ENCODE data around the gene ITM2C.

The ITM2C gene

GRCh38 chr2:230872151-230872967 is 7.6 kb downstream of the ITM2C start:
- peaks cover 20 to 49% of the 10 kb centered on the region in 2 donors for H3K4me1 ChIP-seq (ENCODE audit: control insufficient read depth in 1 of 2, insufficient read depth in 2 of 2, low read length in 2 of 2)
- H3K9me3 ChIP-seq (ENCODE audit: control insufficient read depth in 1 of 2, low read length in 2 of 2): no peaks in the 10 kb centered on the region
- H3K27ac ChIP-seq (ENCODE audit: low read depth, low read length): no peak overlapping the region

GRCh38 chr2:230872968-230873660 is 8.4 kb downstream of the ITM2C start:
- Histone ChIP-seq H3K27ac (ENCODE audit: low read depth, low read length) (no peak overlapping the region), H3K9me3 (ENCODE audit: control insufficient read depth in 1 of 2, low read length in 2 of 2) (no peaks in the 10 kb centered on the region), H3K36me3 (ENCODE audit: control insufficient read depth in 1 of 2, insufficient read depth in 2 of 2, low read length in 2 of 2) (peaks cover 0 to 16% of the 10 kb centered on the region in 2 donors), H3K4me1 (ENCODE audit: control insufficient read depth in 1 of 2, insufficient read depth in 2 of 2, low read length in 2 of 2) (peaks cover 20 to 49% of the 10 kb centered on the region in 2 donors), H3K9ac (ENCODE audit: low read depth in 1 of 2, low read length in 2 of 2) (no peak overlapping the region), H3K27me3 (ENCODE audit: control insufficient read depth in 1 of 2, insufficient read depth in 2 of 2, low read length in 2 of 2) (no peaks in the 10 kb centered on the region), H3K4me3 (ENCODE audit: low read depth in 1 of 2, low read length in 2 of 2) (no peak overlapping the region)

More at GRCh38 chr2:230872151-230872967, 7.6 kb downstream of the ITM2C start:
- no peak overlapping the region for H3K9ac ChIP-seq (ENCODE audit: low read depth in 1 of 2, low read length in 2 of 2)
- H3K4me3 ChIP-seq (ENCODE audit: low read depth in 1 of 2, low read length in 2 of 2): no peak overlapping the region
- peaks cover 0 to 13% of the 10 kb centered on the region in 2 donors for H3K36me3 ChIP-seq (ENCODE audit: control insufficient read depth in 1 of 2, insufficient read depth in 2 of 2, low read length in 2 of 2)
- no peaks in the 10 kb centered on the region for H3K27me3 ChIP-seq (ENCODE audit: control insufficient read depth in 1 of 2, insufficient read depth in 2 of 2, low read length in 2 of 2)

GRCh38 chr2:230873661-230874401 is 9.1 kb downstream of the ITM2C start:
- H3K9ac ChIP-seq (ENCODE audit: low read depth in 1 of 2, low read length in 2 of 2): no peak overlapping the region
- H3K27ac ChIP-seq (ENCODE audit: low read depth, low read length): no peak overlapping the region
- peaks cover 0 to 16% of the 10 kb centered on the region in 2 donors for H3K36me3 ChIP-seq (ENCODE audit: control insufficient read depth in 1 of 2, insufficient read depth in 2 of 2, low read length in 2 of 2)
- H3K27me3 ChIP-seq (ENCODE audit: control insufficient read depth in 1 of 2, insufficient read depth in 2 of 2, low read length in 2 of 2): no peaks in the 10 kb centered on the region
- H3K4me3 ChIP-seq (ENCODE audit: low read depth in 1 of 2, low read length in 2 of 2): no peak overlapping the region
- no peaks in the 10 kb centered on the region for H3K9me3 ChIP-seq (ENCODE audit: control insufficient read depth in 1 of 2, low read length in 2 of 2)
- H3K4me1 ChIP-seq (ENCODE audit: control insufficient read depth in 1 of 2, insufficient read depth in 2 of 2, low read length in 2 of 2): peaks cover 20 to 46% of the 10 kb centered on the region in 2 donors

- Histone ChIP-seq H3K27ac (ENCODE audit: low read depth, low read length) (no peak overlapping the region), H3K4me1 (ENCODE audit: control insufficient read depth in 1 of 2, insufficient read depth in 2 of 2, low read length in 2 of 2) (peaks cover 26 to 44% of the 10 kb centered on the region in 2 donors), H3K9me3 (ENCODE audit: control insufficient read depth in 1 of 2, low read length in 2 of 2) (no peaks in the 10 kb centered on the region), H3K36me3 (ENCODE audit: control insufficient read depth in 1 of 2, insufficient read depth in 2 of 2, low read length in 2 of 2) (peaks cover 0 to 16% of the 10 kb centered on the region in 2 donors), H3K9ac (ENCODE audit: low read depth in 1 of 2, low read length in 2 of 2) (no peak overlapping the region), H3K27me3 (ENCODE audit: control insufficient read depth in 1 of 2, insufficient read depth in 2 of 2, low read length in 2 of 2) (no peaks in the 10 kb centered on the region), H3K4me3 (ENCODE audit: low read depth in 1 of 2, low read length in 2 of 2) (no peak overlapping the region)
Observed at GRCh38 chr2:230874456-230874855, 9.7 kb downstream of the ITM2C start.

- Histone ChIP-seq H3K4me3 (ENCODE audit: low read depth in 1 of 2, low read length in 2 of 2) (no peak overlapping the region), H3K27ac (ENCODE audit: low read depth, low read length) (no peak overlapping the region), H3K9me3 (ENCODE audit: control insufficient read depth in 1 of 2, low read length in 2 of 2) (no peaks in the 10 kb centered on the region), H3K27me3 (ENCODE audit: control insufficient read depth in 1 of 2, insufficient read depth in 2 of 2, low read length in 2 of 2) (no peaks in the 10 kb centered on the region), H3K9ac (ENCODE audit: low read depth in 1 of 2, low read length in 2 of 2) (no peak overlapping the region), H3K36me3 (ENCODE audit: control insufficient read depth in 1 of 2, insufficient read depth in 2 of 2, low read length in 2 of 2) (peaks cover 0 to 16% of the 10 kb centered on the region in 2 donors), H3K4me1 (ENCODE audit: control insufficient read depth in 1 of 2, insufficient read depth in 2 of 2, low read length in 2 of 2) (peaks cover 30 to 44% of the 10 kb centered on the region in 2 donors)
Observed at GRCh38 chr2:230874876-230875275, 10.1 kb downstream of the ITM2C start.

- Histone ChIP-seq H3K27ac (ENCODE audit: low read depth, low read length) (no peak overlapping the region), H3K4me3 (ENCODE audit: low read depth in 1 of 2, low read length in 2 of 2) (no peak overlapping the region), H3K9ac (ENCODE audit: low read depth in 1 of 2, low read length in 2 of 2) (no peak overlapping the region), H3K9me3 (ENCODE audit: control insufficient read depth in 1 of 2, low read length in 2 of 2) (no peaks in the 10 kb centered on the region), H3K27me3 (ENCODE audit: control insufficient read depth in 1 of 2, insufficient read depth in 2 of 2, low read length in 2 of 2) (no peaks in the 10 kb centered on the region), H3K36me3 (ENCODE audit: control insufficient read depth in 1 of 2, insufficient read depth in 2 of 2, low read length in 2 of 2) (peaks cover 0 to 16% of the 10 kb centered on the region in 2 donors), H3K4me1 (ENCODE audit: control insufficient read depth in 1 of 2, insufficient read depth in 2 of 2, low read length in 2 of 2) (peaks cover 23 to 38% of the 10 kb centered on the region in 2 donors)
Observed at GRCh38 chr2:230875347-230876315, 10.9 kb downstream of the ITM2C start.

- H3K4me3 ChIP-seq (ENCODE audit: low read depth in 1 of 2, low read length in 2 of 2): no peak overlapping the region
- no peaks in the 10 kb centered on the region for H3K9me3 ChIP-seq (ENCODE audit: control insufficient read depth in 1 of 2, low read length in 2 of 2)
- peaks cover 0 to 16% of the 10 kb centered on the region in 2 donors for H3K36me3 ChIP-seq (ENCODE audit: control insufficient read depth in 1 of 2, insufficient read depth in 2 of 2, low read length in 2 of 2)
- H3K27me3 ChIP-seq (ENCODE audit: control insufficient read depth in 1 of 2, insufficient read depth in 2 of 2, low read length in 2 of 2): no peaks in the 10 kb centered on the region
- H3K27ac ChIP-seq (ENCODE audit: low read depth, low read length): no peak overlapping the region
- no peak overlapping the region for H3K9ac ChIP-seq (ENCODE audit: low read depth in 1 of 2, low read length in 2 of 2)
- peaks cover 11 to 25% of the 10 kb centered on the region in 2 donors for H3K4me1 ChIP-seq (ENCODE audit: control insufficient read depth in 1 of 2, insufficient read depth in 2 of 2, low read length in 2 of 2)
Observed at GRCh38 chr2:230877116-230877758, 12.5 kb downstream of the ITM2C start.

GRCh38 chr2:230877759-230878598 is 13.2 kb downstream of the ITM2C start:
- Histone ChIP-seq H3K27ac (ENCODE audit: low read depth, low read length) (no peak overlapping the region), H3K36me3 (ENCODE audit: control insufficient read depth in 1 of 2, insufficient read depth in 2 of 2, low read length in 2 of 2) (peaks cover 0 to 16% of the 10 kb centered on the region in 2 donors), H3K9me3 (ENCODE audit: control insufficient read depth in 1 of 2, low read length in 2 of 2) (no peaks in the 10 kb centered on the region), H3K4me1 (ENCODE audit: control insufficient read depth in 1 of 2, insufficient read depth in 2 of 2, low read length in 2 of 2) (peaks cover 11 to 21% of the 10 kb centered on the region in 2 donors), H3K27me3 (ENCODE audit: control insufficient read depth in 1 of 2, insufficient read depth in 2 of 2, low read length in 2 of 2) (no peaks in the 10 kb centered on the region), H3K9ac (ENCODE audit: low read depth in 1 of 2, low read length in 2 of 2) (no peak overlapping the region), H3K4me3 (ENCODE audit: low read depth in 1 of 2, low read length in 2 of 2) (no peak overlapping the region)
